Measurements from ENCODE around the gene VSIR.

Gene VSIR

DNA sequence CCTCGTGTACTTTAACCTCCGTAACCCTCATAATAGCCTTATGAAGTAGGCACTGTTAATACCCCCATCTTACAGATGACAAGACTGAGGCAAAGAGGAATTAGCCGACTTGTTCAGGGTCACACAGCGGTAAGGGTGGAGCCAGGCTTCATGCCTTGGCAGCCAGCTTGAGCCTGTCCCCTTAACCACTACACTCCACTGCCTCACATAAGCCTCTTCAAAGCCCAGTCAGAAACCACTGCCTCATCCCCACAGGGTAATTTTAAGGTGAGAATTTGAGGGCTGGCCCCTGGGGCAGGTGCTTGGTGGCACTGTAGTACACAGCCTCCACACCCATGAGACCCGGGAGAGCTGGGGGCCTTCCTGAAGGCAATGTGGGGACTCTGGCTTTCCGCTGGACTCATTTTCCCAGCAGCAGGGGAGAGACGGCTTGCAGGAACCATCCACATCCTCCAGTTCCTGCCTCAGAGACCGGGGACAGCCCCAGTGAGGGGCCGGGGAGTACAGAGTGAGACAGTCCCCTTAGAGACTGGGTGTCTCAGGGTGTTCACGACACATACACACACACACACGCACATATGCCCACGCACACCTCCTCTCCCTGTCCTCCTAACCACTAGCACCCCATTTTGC, 46.1 kb downstream of the VSIR start:
- peak in 1 of 2 donors; percentile 28 for DNase-seq

DNA sequence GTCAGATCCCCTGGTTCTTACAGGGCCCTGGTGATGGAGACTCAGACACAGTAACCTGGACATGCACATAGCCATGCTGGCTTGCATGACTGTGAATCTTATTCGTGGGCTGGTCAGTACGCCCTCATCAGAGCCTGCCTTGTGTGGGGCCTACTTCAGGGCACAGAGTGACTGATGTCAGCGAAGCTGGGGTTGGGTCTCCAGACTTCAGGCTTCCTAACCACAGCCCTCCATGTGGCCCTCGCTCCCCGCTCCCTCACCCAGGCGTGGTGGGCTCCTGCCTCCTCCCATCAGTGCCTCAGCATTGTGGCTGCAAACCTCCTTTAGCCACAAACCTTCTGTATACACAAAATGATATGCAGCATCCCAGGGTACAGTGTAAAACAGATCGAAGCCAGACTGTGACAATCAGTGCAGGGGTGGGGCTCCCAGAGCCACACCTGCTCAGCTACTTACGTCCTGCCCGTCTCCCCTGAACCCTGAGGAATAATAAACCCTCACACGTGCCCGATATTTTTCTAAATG, 46.7 kb downstream of the VSIR start:
- DNase-seq, result no peak

DNA sequence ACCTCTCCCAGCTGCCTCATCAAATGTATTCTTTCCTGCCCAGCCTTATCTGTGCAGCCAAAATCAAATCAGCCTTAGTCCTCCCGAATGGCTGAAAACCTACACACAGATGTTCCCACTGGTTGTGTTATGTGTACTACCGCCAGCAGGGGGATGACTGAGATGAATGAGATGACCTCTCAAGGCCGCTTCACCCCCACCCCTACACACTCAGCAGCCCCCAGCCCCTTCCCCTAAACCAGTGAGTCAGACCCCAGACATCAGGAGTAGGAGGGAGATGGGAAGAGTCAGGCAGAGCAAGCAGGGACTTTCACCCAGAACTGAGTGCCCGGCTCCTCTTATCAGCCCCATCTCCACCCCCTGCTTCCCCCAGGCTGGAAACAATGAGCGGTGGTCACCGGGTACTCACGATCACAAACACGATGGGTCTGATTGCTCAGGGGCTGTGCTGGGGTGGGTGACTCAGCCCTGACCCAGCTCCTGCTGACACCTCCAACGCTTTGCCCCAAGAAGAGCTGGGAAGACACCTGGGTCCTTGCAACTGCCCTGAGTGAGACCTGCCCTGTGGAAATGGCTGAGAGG, 47.2 kb downstream of the VSIR start:
- DNase-seq, result peak; percentile 34 to 54

- no peak for DNase-seq
Observed at GRCh38 chr10:71725249-71725648, 48.1 kb downstream of the VSIR start.

GRCh38 chr10:71724539-71724938, 48.8 kb downstream of the VSIR start:
- no peak for DNase-seq

DNA sequence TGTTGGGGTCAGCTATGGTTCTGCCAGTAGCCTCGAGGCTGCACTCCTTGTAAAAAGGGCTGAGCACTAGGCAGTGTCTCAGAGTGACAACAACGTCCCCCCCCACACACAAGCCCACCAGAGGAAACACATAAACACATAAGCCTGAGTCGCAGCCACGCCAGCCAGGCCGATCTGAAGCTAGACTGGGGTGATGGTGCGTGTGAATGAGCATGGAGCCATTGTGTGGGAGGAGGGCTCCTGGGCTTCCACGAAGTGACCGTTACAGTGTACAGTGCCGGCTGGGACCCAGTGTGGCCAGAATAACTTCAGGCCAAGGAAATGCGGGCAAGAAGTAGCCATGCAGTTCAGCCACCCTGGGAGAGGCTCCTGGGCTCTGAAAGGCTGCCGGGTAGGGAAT, 50.0 kb downstream of the VSIR start:
- DNase-seq, result no peak

- DNase-seq, result no peak
Observed at GRCh38 chr10:71722849-71723248, 50.5 kb downstream of the VSIR start.

DNA sequence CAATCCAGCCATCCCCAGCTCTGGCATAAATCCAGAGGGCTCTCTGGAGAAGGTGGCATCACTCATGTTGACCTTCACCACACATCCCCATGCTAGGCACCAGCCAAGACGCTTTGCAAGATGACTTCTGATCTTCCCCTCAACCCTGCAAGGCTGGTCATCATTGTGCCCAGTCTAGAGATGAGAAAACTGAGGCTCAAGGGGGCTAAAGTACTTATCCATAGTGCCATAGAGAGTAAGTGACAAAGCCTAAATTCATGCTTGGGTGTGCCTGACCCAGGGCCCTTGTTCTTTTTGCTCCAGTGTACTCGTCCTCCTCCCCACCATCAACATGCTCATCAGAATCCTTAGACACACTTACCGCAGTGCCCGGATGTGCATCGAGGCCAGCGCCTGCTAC, 52.0 kb downstream of the VSIR start:
- no peak for DNase-seq

DNA sequence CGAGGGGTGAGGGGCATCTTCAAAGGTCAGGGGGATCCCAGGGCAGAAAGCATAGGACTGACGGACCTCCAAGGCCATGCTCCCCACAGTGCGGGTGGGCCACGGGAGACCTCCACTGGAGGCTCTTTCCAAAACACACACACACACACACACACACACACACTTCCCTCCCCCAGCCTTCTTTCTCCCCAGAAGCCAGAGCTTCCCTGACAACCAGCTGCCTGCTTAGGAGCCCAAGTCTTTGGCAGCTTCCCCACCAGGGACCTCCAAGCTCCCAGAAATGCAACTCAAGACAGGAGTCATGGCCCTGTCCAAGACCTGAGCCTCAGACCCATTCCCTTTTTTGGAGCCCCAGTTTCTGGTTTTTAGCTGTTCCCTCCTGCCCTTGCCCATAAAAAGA, 53.0 kb downstream of the VSIR start:
- DNase-seq, result no peak

DNA sequence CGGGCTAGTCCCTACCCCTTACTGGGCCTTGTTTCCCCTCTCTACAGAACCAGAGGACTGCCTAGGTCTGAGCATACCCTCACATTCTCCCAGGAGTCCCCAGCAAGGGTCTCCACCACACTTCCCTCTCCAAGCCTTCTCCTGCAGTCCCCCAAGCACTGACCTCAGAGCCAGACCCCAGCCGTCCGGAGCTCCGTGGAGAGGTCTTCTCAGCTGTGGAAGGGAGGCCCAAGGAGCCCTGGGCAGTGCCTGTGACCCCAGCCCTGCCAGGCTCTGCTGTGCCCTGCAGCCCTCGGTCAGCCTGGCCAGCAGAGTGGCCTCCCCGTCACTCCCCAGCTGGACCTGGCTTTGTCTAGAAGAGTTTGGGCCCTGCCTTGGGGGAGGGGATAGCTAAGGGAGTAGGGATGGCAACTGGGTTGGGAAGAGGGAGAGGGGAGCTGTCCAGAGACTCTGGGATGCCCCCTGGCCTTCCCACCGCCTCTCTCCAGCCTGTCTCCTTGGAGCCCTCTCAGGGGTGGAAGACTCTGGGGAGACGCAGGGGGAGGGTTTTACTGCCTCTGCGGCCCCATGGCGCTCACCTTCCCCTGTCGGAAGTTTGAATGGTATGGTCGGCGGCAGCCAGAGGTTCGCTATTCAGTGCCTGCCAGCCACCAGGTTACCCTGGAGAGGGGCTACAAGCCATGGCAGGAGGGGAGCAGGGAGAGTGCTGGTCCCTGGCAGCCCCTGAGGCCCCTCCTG, 53.7 kb downstream of the VSIR start, which contains the start of gene C10orf105:
Gene C10orf105, minus strand, starts transcription at position 315 of the 738 bp plus-strand sequence. CDS start 3,441 bp downstream, outside the sequence.
- DNase-seq, result no peak

DNA sequence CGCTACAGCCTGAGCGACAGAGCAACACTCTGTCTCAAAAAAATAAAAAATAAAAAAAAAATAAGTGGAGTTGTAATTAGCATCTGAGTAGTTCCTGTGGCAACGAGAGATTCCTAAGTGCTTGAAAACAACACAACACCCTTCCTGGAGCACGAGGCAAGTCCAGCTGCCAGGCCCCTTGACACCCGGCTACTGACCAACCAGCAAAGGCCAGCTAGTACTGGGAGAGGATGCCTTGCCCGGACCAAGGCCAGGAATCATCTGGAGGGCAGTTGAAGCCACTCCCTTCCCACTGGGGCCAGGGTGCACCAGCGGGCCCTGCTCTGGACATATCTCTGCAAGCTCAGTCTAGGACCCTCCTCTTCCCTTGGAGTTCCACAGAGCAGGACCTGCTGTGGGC, 54.3 kb downstream of the VSIR start:
- no peak for DNase-seq

GRCh38 chr10:71718165-71718698, 55.1 kb downstream of the VSIR start:
- no peak for DNase-seq

- no peak for DNase-seq
Observed at GRCh38 chr10:71717551-71717951, 55.8 kb downstream of the VSIR start.

GRCh38 chr10:71717056-71717455, 56.3 kb downstream of the VSIR start:
- DNase-seq, result no peak

DNA sequence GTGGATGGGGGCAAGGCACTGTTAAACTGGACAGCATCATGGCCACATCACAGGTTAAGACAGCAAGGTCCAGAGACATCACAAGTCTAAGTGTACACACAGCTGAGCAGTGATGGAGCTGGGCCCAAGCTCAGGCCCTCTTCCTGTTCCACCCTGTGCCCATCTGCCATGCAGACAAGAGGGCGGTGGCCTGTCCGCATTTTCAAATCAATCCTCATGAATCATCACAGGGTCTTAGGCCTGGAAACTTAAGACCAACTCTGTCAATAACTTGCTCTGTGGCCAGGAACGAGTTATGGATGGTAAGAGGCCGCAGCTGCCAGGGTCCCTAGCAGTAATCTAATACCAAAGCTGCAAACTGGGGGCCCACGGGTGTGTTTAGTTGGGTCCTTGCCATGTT, 56.9 kb downstream of the VSIR start:
- no peak for DNase-seq

DNA sequence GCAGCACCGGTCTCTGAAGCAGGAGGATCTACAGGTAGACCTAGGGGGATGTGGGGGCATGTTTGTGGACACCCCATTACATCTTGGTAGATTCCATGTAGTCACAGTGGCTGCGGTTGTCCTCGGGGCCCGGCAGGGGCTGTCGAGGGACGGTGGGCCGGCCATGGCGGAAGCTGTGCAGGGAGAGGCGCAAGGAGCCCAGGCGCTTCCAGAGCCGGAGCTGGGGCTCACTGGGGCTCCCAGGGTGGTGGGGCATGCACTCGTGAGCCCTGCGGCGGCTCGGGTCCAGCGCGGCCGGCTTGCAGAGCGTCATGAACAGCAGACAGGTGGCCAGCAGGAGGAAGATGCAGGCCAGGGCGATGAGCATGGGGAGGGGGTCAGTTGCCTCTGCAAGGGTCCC, 57.5 kb downstream of the VSIR start:
- DNase-seq, result no peak

GRCh38 chr10:71715026-71715425, 58.3 kb downstream of the VSIR start:
- no peak for DNase-seq

GRCh38 chr10:71714592-71714991, 58.7 kb downstream of the VSIR start:
- DNase-seq, result no peak

DNA sequence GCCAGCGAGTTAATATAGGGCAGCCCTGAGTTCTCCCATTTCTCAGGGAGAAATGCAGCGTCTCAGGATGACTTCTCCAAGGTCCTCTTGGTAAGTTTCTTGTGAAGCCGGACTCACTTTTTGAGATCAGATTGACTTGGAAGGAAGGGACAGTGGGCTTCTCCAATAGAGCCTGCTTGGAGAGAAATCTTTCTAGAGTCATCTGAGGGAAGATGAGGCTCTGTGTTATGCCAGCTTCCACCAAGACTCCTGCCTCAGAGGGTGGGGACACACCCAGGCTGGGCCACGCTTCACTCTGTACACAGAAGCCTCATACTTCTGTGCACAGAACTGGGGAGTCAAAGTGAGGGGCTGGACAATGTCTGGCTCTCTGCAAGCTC, 59.3 kb downstream of the VSIR start:
- DNase-seq, result no peak

GRCh38 chr10:71713135-71714030, 59.9 kb downstream of the VSIR start:
- DNase-seq, result peak; percentile 49 to 75

DNA sequence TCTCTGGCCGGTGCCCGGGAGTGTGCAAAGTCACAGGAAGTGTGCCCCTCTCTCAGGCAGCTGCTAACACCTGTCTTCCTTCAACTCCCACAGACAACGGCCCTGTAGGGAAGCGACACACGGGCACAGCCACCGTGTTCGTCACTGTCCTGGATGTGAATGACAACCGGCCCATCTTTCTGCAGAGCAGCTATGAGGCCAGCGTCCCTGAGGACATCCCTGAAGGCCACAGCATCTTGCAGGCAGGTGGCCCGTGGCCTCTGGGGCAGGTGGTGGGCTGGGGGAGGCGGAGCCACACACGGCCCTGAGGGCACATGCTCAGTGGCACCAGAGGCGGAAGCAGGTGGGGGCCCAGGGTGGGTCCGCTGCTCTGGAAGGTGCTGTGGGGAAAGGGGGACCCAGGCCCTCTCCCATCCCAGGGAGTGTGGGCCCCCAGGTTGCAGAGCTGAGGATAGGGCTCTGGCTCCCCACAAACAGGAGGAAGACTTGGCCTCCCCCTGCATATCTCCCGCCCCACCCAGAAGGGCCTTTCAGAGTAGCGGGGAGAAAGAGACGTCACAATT, 60.7 kb downstream of the VSIR start:
- no peak for DNase-seq

GRCh38 chr10:71712170-71712569, 61.1 kb downstream of the VSIR start:
- DNase-seq, result no peak

All from bone marrow (tissue), 2 donors.